ENCODE data around the gene ZNF200.
"Not testable (repeated sequence)": the region's sequence is repeated elsewhere in the genome, so short reads cannot be mapped to it uniquely, and the experiment has no call there.

GRCh38 chr16:3205939-3206338 lies 29.0 kb downstream of the ZNF200 start:
- TF ChIP-seq CTCF, POLR2A (IDR thresholded peaks at IDR 0.05): not testable (repeated sequence)
